Ovary (tissue), 9 donors: ENCODE data around the gene MYL4. TPM values are rescaled to one million over a fixed set of nuclear protein-coding genes. Genes with fewer than 3 reads are reported as not detected.
A peak's percentile ranks its signal among the peaks of the same experiment; 100 is the strongest.
"Not testable (repeated sequence)": the region's sequence is repeated elsewhere in the genome, so short reads cannot be mapped to it uniquely, and the experiment has no call there.

ENCODE experiments used
- DNase-seq, 5 donors: peaks; one replicate each; pipeline ENCODE4 v3.0.0-alpha.2; 2019 to 2020
- H3K27ac ChIP-seq, 2 donors: fragments of 200-600 bp; one replicate each; pipeline versions ENCODE4 v1.5.1 to v1.8.0; 2019 to 2022
- H3K27me3 ChIP-seq: fragments of 200-600 bp; one replicate; pipeline ENCODE4 v1.8.0; 2022
- H3K36me3 ChIP-seq: fragments of 200-600 bp; sonication (generic); one replicate; pipeline ENCODE4 v1.5.1; 2019
- H3K4me1 ChIP-seq: one replicate; pipeline ENCODE4 v1.8.1; 2013; ENCODE audit warnings: mild to moderate bottlenecking, moderate library complexity; ENCODE audit not compliant: insufficient read depth
- H3K4me3 ChIP-seq: fragments of 200-600 bp; sonication (generic); one replicate; pipeline ENCODE4 v1.5.1; 2017
- H3K9me3 ChIP-seq, 2 donors: fragments of 200-600 bp in 1 of 2; sonication (generic) in 1 of 2; one replicate each; pipeline versions ENCODE4 v1.5.1 to v1.8.1; 2013 to 2019; ENCODE audit warnings: mild to moderate bottlenecking in 1 of 2, moderate library complexity in 1 of 2
- CTCF ChIP-seq, 3 donors: fragments of 450-650 bp in 2 of 3; fragments of 200-600 bp in 1 of 3; IDR thresholded peaks; one replicate each; pipeline versions ENCODE4 v1.5.1 to v1.8.0; 2016 to 2022; ENCODE audit warnings: antibody characterized with exemption in 3 of 3, mild to moderate bottlenecking in 1 of 3
- EP300 ChIP-seq: sonication (generic); formaldehyde crosslinking; IDR thresholded peaks from one replicate; pipeline ENCODE4 v1.6.1; 2017; ENCODE audit warnings: antibody characterized with exemption
- POLR2A ChIP-seq: fragments of 450-650 bp; IDR thresholded peaks from one replicate; pipeline ENCODE4 v1.6.1; 2017; ENCODE audit warnings: antibody characterized with exemption, mild to moderate bottlenecking, moderate library complexity
- WGBS, 3 donors: extraction: QIAGEN DNeasy Blood & Tissue Kit in 1 of 3; methylation state at CpG; one replicate each; pipeline versions ENCODE4 v1.1.5 to v1.1.7; 2013 to 2017; 5-methylcytosine and 5-hydroxymethylcytosine counted together
- intact Hi-C, 4 donors: fragments of 100-400 bp; cut with DNase I; formaldehyde crosslinking; loops; one replicate each; pipeline versions ENCODE4 v1.11.0 to v1.15.1; 2022 to 2023
- polyA plus RNA-seq, 2 donors: library from polyadenylated mRNA; stranded (reverse); fragments of 200-250 nt in 1 of 2; fragments of 350-450 nt in 1 of 2; fragmentation: Illumina TruSeq in 1 of 2; extraction: RNeasy Lipid Tissue Mini Kit (QIAGEN cat#74804) in 1 of 2; gene quantifications; one replicate each; pipeline ENCODE4 v1.2.3, GENCODE V29; 2013 to 2014
- total RNA-seq, 7 donors: library from RNA; depleted of rRNA in 2 of 7; stranded (reverse); fragments of >200 nt in 2 of 7; fragmentation: NEBNext Ultra II Directional in 3 of 7; extraction: Animal tissue kit (Norgen Biotek cat#: 25700) in 3 of 7; gene quantifications; one replicate each; pipeline versions ENCODE4 v1.1.0 to v1.2.4, GENCODE V29; 2016 to 2023
- donor health status: DM: no; HTN: no; CAD: no; lungs with moderate emphysema.
- donor health status: DM: no; HTN: no; CAD: no.
- donor health status: Bipolar disorder and iron deficiency.
- donor health status: DM: yes; HTN: yes; CAD: no.
- donor health status: DM: no; HTN: no; CAD: no.
- donor health status: DM: yes; HTN: yes; CAD: no.

Gene MYL4
- total and polyA plus RNA-seq, 9 donors, result 0.28 to 0.79 (median 0.37) TPM; not detected in 5

- TF ChIP-seq EP300 (no peak), POLR2A (no peak), CTCF (IDR thresholded peaks at IDR 0.05) (no peak)
- Histone ChIP-seq H3K27ac (no peak overlapping the region), H3K36me3 (no peaks in the 10 kb centered on the region), H3K4me1 (peaks cover 2% of the 10 kb centered on the region), H3K9me3 (no peaks in the 10 kb centered on the region), H3K4me3 (no peak overlapping the region), H3K27me3 (no peaks in the 10 kb centered on the region)
- WGBS, 3 donors, result 78 to 92% (median 91%) methylated on average over 3 of the region's 3 CpGs
- intact Hi-C loops, result no loop called here
- DNase-seq, result no peak
Measured at GRCh38 chr17:47223007-47223406, 13.9 kb downstream of the MYL4 start.

- no peak overlapping the region for H3K27ac ChIP-seq
- peaks cover 2% of the 10 kb centered on the region for H3K4me1 ChIP-seq
- no peaks in the 10 kb centered on the region for H3K36me3 ChIP-seq
- no peak for DNase-seq
- no peaks in the 10 kb centered on the region for H3K9me3 ChIP-seq
- intact Hi-C loops, result no loop called here
- TF ChIP-seq POLR2A (no peak), CTCF (IDR thresholded peaks at IDR 0.05) (no peak), EP300 (no peak)
- no peak overlapping the region for H3K4me3 ChIP-seq
- WGBS, 3 donors, result 86 to 93% (median 92%) methylated on average over 5 of the region's 5 CpGs
- no peaks in the 10 kb centered on the region for H3K27me3 ChIP-seq
Measured at GRCh38 chr17:47223460-47223859, 14.3 kb downstream of the MYL4 start.

GRCh38 chr17:47224077-47224476 is 14.9 kb downstream of the MYL4 start:
- intact Hi-C loops, H3K27ac ChIP-seq: not testable (repeated sequence)

GRCh38 chr17:47224966-47225365 is 15.8 kb downstream of the MYL4 start:
- Histone ChIP-seq H3K27ac (peak overlapping the region; percentile 31 to 54), H3K27me3 (no peaks in the 10 kb centered on the region), H3K4me3 (no peak overlapping the region), H3K4me1 (peaks cover 2% of the 10 kb centered on the region), H3K36me3 (no peaks in the 10 kb centered on the region), H3K9me3 (no peaks in the 10 kb centered on the region)
- 18 to 30% (median 27%) methylated on average over 1 of the region's 1 CpG for WGBS, 3 donors
- TF ChIP-seq EP300, result no peak
- no peak for TF ChIP-seq CTCF (IDR thresholded peaks at IDR 0.05)
- no peak for TF ChIP-seq POLR2A
- intact Hi-C loops, result loop anchor here in 3 of 4 donors (5.0 kb wide), 3 partner anchors 92 to 392 kb away; partner anchors contain the start of gene EFCAB13 (in 1 of the 3)
- DNase-seq, result no peak

More at GRCh38 chr17:47224077-47224476, 14.9 kb downstream of the MYL4 start:
- WGBS, 3 donors, result 96 to 99% (median 98%) methylated on average over 2 of the region's 2 CpGs
- not testable (repeated sequence) for H3K4me1 ChIP-seq, DNase-seq, H3K36me3 ChIP-seq, H3K27me3 ChIP-seq, H3K4me3 ChIP-seq, H3K9me3 ChIP-seq

- H3K36me3 ChIP-seq, result no peaks in the 10 kb centered on the region
- DNase-seq, result peak in 3 of 5 donors; percentile 69 to 86 (median 76)
- H3K4me3 ChIP-seq, result no peak overlapping the region
- H3K27me3 ChIP-seq, result no peaks in the 10 kb centered on the region
- peaks cover 2% of the 10 kb centered on the region for H3K4me1 ChIP-seq
- no peaks in the 10 kb centered on the region for H3K9me3 ChIP-seq
- H3K27ac ChIP-seq, result peak overlapping the region in 1 of 2 donors; percentile 54
- TF ChIP-seq EP300, result peak; percentile 22
- no peak for TF ChIP-seq POLR2A
- 6 to 19% (median 7%) methylated on average over 3 of the region's 3 CpGs for WGBS, 3 donors
- intact Hi-C loops, result loop anchor here in 3 of 4 donors (5.0 kb wide), 3 partner anchors 92 to 392 kb away; partner anchors contain the start of gene EFCAB13 (in 1 of the 3)
Measured at GRCh38 chr17:47225436-47225858, 16.3 kb downstream of the MYL4 start.
